Stimulated activated CD8-positive, alpha-beta memory T cell treated with anti-CD3 and anti-CD28 coated beads, Interleukin-7, amount 100 ng/mL, for 48 hours (primary cell): Measurements from ENCODE around the gene RFX8.

Experiments used
- DNase-seq, 2 donors: peaks; one replicate each; pipeline ENCODE4 v3.0.0-alpha.2; 2020; ENCODE audit warnings: low read depth in 1 of 2; ENCODE audit errors: extremely low read depth in 1 of 2

Gene RFX8

GRCh38 chr2:101386599-101387150 is 88.2 kb downstream of the RFX8 start:
- DNase-seq: no peak

DNA sequence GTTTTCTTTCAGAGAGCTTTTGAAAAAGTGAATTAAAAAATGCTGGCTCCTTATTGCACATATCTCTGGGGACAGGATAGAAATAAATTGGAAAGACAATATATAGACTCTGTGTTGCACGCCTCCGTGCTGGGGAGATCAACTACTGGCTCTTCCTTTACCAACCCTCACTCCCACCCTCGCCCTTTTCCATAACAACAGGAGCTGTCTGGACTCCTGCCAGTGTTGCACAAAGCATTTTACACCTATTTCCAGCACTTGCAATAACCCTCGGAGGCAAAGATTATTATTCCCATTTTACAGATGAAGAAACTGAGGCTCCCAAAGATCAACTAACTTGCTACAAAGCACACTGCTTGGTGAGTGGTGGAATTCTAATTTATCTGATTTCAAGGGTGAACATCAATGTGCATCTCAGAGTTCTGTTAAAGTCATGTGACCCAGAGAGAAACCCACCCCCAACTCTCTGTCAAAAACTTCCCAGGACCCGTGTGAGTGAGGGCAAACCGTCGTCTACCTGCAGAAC is 91.8 kb downstream of the RFX8 start:
- DNase-seq: no peak

GRCh38 chr2:101382442-101382841 is 92.5 kb downstream of the RFX8 start:
- DNase-seq: no peak

- no peak for DNase-seq
Observed at GRCh38 chr2:101380376-101380775, 94.5 kb downstream of the RFX8 start.

- no peak for DNase-seq
Observed at GRCh38 chr2:101379091-101379490, 95.8 kb downstream of the RFX8 start.

DNA sequence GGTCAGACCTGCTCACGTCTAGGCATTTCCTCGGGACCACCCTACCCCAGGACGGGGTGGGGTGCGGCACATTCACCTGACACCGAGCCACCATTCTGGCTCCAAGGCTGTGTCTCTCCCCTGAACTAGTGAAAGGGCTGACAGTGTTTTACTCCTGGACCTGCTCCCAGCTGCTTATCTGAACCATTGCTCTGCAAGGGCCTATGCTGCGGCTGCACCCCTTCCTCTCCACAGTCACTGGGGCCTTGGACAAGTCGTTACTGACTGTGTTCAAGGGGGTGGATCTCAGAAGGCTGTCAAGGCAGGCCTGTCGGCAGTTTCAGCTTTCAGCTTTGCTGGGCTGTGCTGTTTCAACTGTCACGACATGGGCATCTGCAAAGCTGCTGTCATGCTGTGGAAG is 99.3 kb downstream of the RFX8 start:
- no peak for DNase-seq

DNA sequence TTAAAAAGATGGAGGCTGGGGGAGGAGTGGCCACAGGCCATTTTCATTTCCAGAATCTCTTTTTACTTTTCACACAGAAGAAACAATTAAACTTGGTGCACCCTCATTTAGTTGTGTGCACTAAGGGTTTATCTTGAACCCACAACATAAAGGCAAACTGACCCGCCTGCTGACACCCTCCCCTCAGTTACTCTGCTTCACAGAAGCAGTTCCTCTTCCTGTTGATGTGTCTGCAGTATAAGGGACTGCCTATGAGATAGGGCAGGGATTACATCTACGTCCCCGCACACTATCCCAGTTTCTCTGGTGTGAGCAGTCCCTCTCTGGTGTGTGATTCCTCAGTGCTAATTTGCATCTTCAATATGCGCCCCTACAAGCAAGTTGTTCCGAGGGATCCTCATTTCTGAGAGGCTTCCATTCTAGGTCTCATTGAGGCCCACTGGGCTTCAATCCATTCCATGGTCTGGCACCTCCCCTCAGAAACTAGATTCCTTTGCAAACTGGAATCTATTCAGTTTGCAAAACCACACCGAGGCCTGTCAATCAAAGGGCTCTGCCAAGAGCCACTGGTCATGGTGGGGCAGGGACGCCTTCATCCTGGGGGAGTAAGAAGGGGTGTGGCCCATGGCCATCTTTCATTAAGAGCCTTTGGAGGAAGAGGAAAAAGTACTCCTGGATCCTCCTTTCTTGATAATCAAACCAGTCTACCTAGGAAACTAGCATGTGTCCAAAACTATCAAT is 99.9 kb downstream of the RFX8 start:
- no peak for DNase-seq

GRCh38 chr2:101372792-101373191 is 102.1 kb downstream of the RFX8 start:
- no peak for DNase-seq

DNA sequence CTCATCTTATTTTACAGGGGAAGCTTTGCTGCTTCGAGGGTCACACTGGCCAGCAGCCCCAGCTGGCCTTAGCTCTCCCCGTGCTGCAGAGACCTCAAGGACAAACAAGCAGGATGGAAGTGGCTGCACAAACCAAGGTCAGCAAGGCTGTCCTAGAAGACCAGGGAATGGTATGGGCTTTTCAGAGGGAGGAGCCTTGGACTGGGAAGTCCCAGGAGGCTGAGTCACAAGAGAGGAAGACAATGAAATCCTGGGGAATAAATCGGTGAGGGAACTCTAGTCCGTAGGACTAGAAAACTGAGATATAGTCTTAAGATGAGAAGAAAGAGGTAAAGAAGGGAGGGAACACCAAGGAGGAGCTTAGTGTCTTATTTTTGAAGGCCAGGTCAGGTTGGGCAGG is 103.3 kb downstream of the RFX8 start:
- no peak for DNase-seq

DNA sequence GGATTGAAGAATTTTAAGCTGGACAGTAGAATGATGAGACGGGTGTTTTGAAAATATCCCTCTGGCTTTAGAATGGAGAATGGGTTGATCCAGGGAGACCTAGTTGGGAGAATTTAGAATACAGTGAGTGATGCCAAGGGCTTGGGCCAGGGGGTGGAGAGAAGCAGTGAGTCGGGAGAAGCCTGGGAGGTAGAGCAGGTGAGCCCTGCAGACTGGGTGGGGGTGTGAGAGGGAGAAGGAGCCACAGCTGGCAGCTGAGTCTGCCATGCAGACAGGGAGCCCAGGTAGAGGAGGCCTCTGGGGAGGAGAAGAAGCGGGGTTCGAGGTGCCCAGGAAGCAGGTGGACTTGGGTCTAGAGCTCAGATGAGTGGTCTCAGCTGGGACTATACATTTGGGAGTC is 105.8 kb downstream of the RFX8 start:
- no peak for DNase-seq

GRCh38 chr2:101368376-101368775 is 106.5 kb downstream of the RFX8 start:
- DNase-seq: no peak

GRCh38 chr2:101367508-101367907 is 107.4 kb downstream of the RFX8 start:
- no peak for DNase-seq

DNA sequence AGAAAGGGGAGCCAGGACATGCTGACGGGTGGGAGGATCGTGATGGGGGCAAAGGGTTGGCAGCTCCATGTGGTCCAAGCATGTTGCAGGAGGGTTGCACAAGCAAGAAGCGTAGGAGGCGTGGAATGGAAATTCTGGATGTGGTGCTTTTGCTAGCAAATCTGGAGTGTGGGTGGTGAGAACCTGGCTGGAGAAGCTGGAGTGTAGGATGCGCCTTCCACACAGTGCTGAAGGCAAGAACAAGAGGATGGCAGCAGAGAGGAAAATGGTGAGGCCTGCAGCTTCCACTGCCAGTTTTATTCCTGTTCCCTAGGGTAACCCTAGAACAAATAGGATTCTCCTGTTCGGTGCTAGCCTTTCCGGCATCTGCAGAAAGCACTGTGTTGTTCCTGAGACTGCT is 110.0 kb downstream of the RFX8 start:
- no peak for DNase-seq

DNA sequence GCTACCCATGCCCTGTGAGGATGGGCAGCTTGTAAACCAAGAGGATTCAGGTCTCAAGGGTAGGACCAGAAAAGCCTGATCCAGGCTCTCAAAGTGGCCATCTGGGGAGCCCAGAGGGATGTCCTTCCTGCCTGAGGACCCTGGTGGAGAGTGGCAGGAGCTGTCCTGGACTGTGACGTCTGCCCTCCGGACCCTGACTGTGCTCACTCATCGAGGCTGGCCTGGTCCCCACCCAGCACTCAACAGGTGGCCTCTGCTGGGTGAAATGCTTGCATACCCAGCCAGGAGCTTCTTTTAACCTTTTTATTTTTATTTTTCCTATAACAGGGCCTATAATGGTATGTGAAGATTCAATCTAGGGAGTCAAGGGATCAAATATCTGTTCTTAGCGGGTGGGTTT is 112.1 kb downstream of the RFX8 start:
- no peak for DNase-seq

DNA sequence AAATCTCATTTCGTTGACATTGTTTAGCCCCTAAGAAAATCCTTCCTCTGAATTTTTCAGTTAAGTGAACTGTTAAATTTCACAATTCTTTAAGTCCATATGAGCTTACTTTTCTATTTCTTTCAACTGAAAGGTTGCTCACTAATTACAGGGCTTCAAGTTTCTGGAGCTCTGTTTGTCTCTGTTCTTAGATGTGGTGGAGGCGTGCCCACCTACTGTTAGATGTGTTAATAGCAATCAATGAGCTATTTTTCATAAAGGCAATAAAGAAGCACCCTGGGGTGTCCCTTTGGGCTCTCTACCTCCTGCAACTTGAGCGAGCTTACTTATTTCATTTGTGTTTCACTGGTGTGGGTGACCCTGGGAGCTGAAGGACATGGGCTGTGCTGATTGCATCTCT is 112.6 kb downstream of the RFX8 start:
- DNase-seq: no peak

DNA sequence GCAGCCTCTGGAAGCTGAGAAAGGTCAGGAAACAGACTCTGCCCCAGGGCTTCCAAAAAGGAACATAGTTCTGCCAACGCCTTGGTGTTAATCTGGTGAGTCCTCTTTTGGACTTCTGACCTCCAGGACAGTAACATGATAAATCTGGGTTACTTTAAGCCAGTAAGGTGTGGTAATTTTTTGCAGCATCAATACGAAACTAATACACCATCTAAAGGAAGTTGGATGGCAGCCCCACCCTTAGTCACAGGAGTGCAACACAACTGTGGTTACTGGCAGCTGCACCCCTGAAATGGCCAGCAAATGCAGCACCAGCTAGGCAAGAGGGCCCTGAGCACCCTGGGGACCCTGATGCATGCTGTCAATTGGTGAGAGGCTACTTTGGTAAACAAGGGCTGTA is 113.4 kb downstream of the RFX8 start:
- DNase-seq: no peak

GRCh38 chr2:101361121-101361520 is 113.8 kb downstream of the RFX8 start:
- no peak for DNase-seq

DNA sequence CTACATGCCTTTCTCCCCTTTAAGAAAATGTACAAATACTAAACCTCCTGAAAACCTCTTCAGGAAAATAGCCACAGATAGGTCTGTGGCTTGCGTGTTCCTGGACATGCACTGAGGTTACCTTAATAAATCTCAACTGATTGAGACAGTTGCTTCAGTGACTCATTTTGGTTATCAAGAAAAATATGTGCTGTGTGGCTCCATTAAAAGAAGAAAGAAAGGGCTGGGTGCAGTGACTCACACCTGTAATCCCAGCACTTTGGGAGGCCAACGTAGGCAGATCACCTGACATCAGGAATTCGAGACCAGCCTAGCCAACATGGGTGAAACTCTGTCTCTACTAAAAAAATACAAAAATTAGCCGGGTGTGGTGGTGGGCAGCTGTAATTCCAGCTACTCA is 114.7 kb downstream of the RFX8 start:
- DNase-seq: no peak

DNA sequence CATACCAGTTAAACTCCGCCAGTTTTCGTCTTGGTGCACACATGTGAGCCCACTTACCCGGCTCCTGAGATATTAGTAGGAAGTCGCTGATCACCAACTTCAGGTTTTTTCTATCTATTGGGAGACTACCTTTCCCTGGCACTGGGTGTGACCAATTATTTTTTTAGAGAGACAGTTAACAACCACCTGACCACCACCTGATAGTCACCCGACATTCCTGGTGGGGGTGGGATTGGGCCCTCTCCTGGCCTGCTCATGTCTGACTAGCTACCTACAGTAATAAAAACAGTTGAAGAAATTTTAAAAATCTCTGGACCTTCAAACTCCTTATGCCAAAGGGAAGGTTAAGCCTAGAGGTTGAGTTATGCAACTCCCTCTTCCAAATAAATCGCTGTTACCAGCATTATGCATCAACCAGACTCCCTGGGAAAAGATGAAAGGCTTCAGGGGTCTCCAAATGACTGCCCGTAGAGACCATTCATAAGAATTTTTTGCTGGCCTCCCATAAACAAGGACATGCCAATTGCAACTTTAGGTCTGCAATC is 115.4 kb downstream of the RFX8 start:
- DNase-seq: no peak

DNA sequence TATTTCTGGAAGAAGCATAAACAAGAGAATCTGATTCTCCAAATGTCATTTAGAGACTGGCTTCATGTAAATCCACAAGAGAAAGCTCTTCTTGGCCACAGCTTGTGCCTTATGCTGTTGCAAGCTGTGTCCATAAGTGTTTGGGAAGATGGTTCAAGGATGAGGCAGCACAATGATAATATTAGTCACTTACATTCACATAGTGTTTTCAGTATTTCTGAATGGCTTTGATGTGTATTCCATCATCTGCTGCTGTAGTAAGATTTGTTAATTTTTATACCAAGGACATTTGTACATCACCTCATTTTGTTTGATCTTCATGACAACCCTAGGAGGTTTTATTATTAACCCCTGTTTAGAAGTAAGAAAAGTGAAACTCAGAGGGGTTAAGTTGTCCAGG is 117.5 kb downstream of the RFX8 start:
- no peak for DNase-seq

- DNase-seq: no peak
Observed at GRCh38 chr2:101356521-101356920, 118.4 kb downstream of the RFX8 start.

DNA sequence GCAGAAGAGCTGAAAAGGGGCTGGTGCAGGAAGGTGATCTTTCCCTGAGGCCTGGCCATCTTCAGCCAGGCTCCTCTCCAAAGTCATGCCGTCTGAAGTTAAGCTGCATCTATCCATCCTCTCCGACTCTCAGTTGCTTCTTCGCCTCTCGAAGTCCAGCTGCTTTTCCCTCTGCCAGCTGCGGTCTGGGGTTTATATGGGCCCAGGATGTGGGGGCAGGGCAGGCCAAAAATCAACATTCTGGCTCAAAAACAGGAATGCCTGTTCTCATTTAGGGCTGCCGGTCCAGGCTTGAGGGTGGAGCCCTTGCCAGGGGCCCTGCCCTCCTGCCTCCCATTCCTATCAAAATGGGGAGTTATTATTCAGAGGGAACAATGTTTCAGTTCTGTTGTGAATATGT is 118.9 kb downstream of the RFX8 start:
- DNase-seq: no peak
